EH (cell line): ENCODE measurements around the gene ARHGAP4.

Source experiments
- DNase-seq: peaks from one replicate; pipeline ENCODE4 v3.0.0-alpha.2; 2015; ENCODE audit warnings: low read depth

Gene ARHGAP4

GRCh38 chrX:153926858-153927671 lies 1.0 kb upstream of the ARHGAP4 start:
- peak; percentile 54 for DNase-seq

- DNase-seq: no peak
These were observed 441 bp upstream of the ARHGAP4 start for GRCh38 chrX:153926552-153926857.

- no peak for DNase-seq
These were observed 701 bp downstream of the ARHGAP4 start for GRCh38 chrX:153925387-153925738.

- DNase-seq: peak; percentile 64
These were observed 1.8 kb downstream of the ARHGAP4 start for GRCh38 chrX:153924149-153924861.

- peak; percentile 68 for DNase-seq
These were observed 2.9 kb downstream of the ARHGAP4 start for GRCh38 chrX:153922932-153923857.

- DNase-seq: no peak
These were observed 4.3 kb downstream of the ARHGAP4 start for GRCh38 chrX:153921511-153922446.

GRCh38 chrX:153921070-153921469 lies 5.0 kb downstream of the ARHGAP4 start:
- no peak for DNase-seq

- DNase-seq: no peak
These were observed 5.5 kb downstream of the ARHGAP4 start for GRCh38 chrX:153920546-153920945.

- DNase-seq: no peak
These were observed 6.8 kb downstream of the ARHGAP4 start for GRCh38 chrX:153919281-153919680.

- DNase-seq: no peak
These were observed 8.2 kb downstream of the ARHGAP4 start for GRCh38 chrX:153917869-153918268.

- DNase-seq: no peak
These were observed 12.4 kb downstream of the ARHGAP4 start for GRCh38 chrX:153913701-153914100.

GRCh38 chrX:153913211-153913610 lies 12.9 kb downstream of the ARHGAP4 start:
- no peak for DNase-seq

GRCh38 chrX:153911798-153912197 lies 14.3 kb downstream of the ARHGAP4 start:
- DNase-seq: no peak

GRCh38 chrX:153910446-153910845 lies 15.6 kb downstream of the ARHGAP4 start:
- DNase-seq: no peak

- no peak for DNase-seq
These were observed 16.1 kb downstream of the ARHGAP4 start for GRCh38 chrX:153909980-153910360.

- DNase-seq: peak; percentile 16
These were observed 16.8 kb downstream of the ARHGAP4 start for GRCh38 chrX:153909024-153909979.

GRCh38 chrX:153908219-153908860 lies 17.7 kb downstream of the ARHGAP4 start:
- no peak for DNase-seq

- DNase-seq: no peak
These were observed 18.6 kb downstream of the ARHGAP4 start for GRCh38 chrX:153907456-153907855.

- DNase-seq: no peak
These were observed 19.7 kb downstream of the ARHGAP4 start for GRCh38 chrX:153906126-153906917.
